ENCODE results near the gene SLC38A9. TPM values are rescaled to one million over a fixed set of nuclear protein-coding genes. Genes with fewer than 3 reads are reported as not detected.
"Not testable (repeated sequence)": the region's sequence is repeated elsewhere in the genome, so short reads cannot be mapped to it uniquely, and the experiment has no call there.

The SLC38A9 gene
- total RNA-seq, 1 donor from 2014 or later: 15.0 TPM

DNA sequence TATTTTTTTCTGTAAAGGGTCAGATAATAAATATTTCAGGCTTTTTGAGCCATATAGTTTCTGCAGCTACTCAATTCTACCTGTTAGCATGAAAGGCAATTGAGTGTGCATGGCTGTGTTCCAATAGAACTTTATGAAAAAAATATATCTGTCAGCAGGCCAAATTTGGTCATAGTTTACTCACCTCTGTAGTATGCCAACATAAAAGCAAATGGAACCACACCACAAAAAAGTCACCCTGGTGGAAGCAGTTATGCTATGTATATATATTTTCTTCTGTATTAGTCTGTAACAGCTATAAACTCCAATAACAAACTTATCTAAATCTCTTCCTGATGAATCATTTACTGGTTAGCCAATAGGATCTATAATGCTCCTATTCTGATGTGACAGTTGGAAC is 3.4 kb downstream of the SLC38A9 start:
- TF ChIP-seq, protein P1, sequence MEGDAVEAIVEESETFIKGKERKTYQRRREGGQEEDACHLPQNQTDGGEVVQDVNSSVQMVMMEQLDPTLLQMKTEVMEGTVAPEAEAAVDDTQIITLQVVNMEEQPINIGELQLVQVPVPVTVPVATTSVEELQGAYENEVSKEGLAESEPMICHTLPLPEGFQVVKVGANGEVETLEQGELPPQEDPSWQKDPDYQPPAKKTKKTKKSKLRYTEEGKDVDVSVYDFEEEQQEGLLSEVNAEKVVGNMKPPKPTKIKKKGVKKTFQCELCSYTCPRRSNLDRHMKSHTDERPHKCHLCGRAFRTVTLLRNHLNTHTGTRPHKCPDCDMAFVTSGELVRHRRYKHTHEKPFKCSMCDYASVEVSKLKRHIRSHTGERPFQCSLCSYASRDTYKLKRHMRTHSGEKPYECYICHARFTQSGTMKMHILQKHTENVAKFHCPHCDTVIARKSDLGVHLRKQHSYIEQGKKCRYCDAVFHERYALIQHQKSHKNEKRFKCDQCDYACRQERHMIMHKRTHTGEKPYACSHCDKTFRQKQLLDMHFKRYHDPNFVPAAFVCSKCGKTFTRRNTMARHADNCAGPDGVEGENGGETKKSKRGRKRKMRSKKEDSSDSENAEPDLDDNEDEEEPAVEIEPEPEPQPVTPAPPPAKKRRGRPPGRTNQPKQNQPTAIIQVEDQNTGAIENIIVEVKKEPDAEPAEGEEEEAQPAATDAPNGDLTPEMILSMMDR (conservative IDR thresholded peaks at IDR 0.05; ENCODE audit: low read depth, low read length): no peak
- DNase-seq (ENCODE audit: low read depth): no peak
- no peak overlapping the region for H3K4me3 ChIP-seq (ENCODE audit: low read depth, low read length)

- TF ChIP-seq, protein P1 (conservative IDR thresholded peaks at IDR 0.05; ENCODE audit: low read depth, low read length): no peak
- no peak for DNase-seq (ENCODE audit: low read depth)
- no peak overlapping the region for H3K4me3 ChIP-seq (ENCODE audit: low read depth, low read length)
Observed at GRCh38 chr5:55706230-55706629, 5.9 kb downstream of the SLC38A9 start.

DNA sequence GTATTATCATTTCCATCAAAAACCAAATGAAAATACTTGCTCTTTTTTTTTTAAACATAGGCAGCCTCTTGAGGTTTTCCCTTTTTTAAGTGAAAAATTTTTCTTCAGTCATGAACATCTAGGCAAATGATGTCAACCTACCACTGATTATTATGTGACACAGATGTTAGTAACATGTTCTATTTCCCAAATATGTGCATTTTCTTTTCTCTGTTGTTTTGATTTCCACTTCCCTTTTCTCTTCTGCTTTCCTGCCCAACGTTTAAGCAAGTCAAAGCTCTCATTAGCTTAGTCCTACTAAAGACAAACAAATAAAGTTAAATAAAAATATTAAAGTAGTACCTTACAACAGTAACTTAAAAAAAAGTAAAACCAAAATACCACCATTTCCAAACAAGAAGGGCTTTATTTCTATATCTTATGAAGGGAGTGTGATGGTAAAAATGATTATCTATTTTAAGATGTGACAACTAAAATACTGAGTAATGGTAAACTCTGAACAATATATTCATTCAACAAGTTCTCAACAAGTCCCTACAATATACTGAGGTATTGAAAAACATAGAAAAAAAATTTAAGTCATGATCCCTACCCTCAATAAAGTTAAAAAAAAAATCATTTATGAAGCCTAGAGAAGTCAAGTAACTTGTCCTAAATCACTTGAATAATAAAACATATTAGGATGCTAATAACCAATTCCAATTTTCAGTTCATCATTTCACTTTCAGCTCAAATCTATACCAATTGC is 9.4 kb downstream of the SLC38A9 start:
- TF ChIP-seq, protein P1 (conservative IDR thresholded peaks at IDR 0.05; ENCODE audit: low read depth, low read length): no peak
- H3K4me3 ChIP-seq (ENCODE audit: low read depth, low read length): no peak overlapping the region
- DNase-seq (ENCODE audit: low read depth): no peak

- DNase-seq (ENCODE audit: low read depth): no peak
- TF ChIP-seq, protein P1 (conservative IDR thresholded peaks at IDR 0.05; ENCODE audit: low read depth, low read length): no peak
- H3K4me3 ChIP-seq (ENCODE audit: low read depth, low read length): no peak overlapping the region
Observed at GRCh38 chr5:55701462-55702103, 10.5 kb downstream of the SLC38A9 start.

DNA sequence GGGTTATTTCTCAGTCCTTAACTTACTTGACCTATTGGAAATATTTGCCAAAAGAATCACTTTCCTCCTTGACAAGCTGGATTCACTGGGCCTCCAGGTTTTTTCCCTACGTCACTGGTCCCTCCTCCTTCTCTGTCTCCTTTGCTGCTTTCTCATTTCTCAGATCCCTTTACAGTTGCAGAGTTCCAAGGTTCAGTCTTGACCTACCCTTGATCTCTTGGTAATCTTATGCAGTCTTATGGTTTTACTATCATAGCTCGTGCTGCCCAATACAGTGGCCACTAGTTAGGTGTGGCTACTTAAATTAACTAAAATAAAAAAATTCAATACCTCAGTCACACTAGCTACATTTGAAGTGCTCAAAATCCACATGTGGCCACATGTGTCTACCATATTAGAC is 11.4 kb downstream of the SLC38A9 start:
- TF ChIP-seq, protein P1 (conservative IDR thresholded peaks at IDR 0.05; ENCODE audit: low read depth, low read length): no peak
- DNase-seq (ENCODE audit: low read depth): no peak
- no peak overlapping the region for H3K4me3 ChIP-seq (ENCODE audit: low read depth, low read length)

DNA sequence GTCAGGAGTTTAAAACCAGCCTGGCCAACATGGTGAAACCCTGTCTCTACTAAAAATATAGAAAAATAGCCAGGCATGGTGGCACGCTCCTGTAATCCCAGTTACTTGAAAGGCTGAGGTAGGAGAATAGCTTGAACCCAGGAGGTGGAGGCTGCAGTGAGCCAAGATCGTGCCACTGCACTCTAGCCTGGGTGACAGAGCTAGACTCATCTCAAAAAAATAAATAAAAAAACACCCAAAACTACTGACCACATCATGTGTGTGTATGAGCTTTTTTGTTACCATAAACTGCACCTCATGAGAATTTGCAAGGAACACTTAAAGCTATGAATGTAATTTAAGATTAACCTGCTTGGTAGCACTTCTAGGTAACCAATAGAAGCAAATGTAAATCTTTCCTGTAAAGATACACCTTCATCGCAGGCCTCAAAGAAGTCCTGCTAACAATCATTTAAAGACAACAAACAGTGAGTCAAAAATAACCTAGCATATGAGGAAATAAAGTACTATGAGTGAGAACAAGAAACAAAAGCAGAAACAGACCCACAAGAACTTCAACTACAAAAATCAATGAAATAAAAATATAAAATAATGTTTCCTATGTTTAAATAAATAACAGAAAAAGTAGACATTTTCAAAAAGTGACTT is 13.0 kb downstream of the SLC38A9 start:
- no peak for DNase-seq (ENCODE audit: low read depth)
- no peak overlapping the region for H3K4me3 ChIP-seq (ENCODE audit: low read depth, low read length)
- TF ChIP-seq, protein P1 (conservative IDR thresholded peaks at IDR 0.05; ENCODE audit: low read depth, low read length): no peak

- H3K4me3 ChIP-seq (ENCODE audit: low read depth, low read length); DNase-seq (ENCODE audit: low read depth): not testable (repeated sequence)
Observed at GRCh38 chr5:55696704-55697103, 15.4 kb downstream of the SLC38A9 start.

Data from epithelial cell of proximal tubule (primary cell).